Measurements from ENCODE around the gene ABCB10.
A peak's percentile ranks its signal among the peaks of the same experiment; 100 is the strongest.
"Not testable (repeated sequence)": the region's sequence is repeated elsewhere in the genome, so short reads cannot be mapped to it uniquely, and the experiment has no call there.

ABCB10 gene

DNA sequence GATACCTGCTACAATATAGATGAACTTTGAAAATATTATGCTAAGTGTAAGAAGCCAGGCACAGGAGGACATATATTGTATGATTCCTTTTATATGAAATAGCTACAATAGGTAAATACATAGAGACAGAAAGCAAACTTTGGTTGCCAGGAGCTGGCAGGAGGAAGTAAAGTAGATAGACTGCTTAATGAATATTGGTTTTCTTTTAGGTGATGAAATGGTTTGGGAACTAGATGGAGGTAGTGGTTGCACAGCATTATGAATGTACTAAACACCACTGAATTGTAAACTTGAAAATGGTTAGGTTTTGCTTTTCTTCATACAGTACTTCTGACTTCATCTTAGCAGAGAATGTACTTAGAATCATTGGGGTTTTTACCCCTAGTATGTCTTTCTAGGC is 21.5 kb downstream of the ABCB10 start:
- H3K36me3 Mint-ChIP-seq (ENCODE audit: low read depth) = peaks cover 51% of the 10 kb centered on the region
- H3K4me3 Mint-ChIP-seq = no peak overlapping the region
- no peak overlapping the region for H3K27ac Mint-ChIP-seq

DNA sequence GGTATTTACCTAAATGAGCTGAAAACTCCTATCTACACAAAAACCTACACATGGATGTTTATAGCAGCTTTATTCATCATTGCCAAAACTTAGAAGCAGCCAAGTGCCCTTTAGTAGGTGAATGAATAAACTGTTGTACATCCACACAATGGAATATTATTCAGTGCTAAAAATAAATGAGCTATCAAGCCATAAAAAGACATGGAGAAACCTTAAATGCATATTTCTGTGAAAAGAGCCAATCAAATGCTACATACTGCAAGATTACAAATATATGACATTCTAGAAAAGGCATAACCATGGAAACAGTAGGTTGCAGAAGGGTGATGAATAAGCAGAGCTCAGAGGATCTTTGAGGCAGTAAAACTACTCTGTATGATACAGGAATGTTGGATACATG is 23.3 kb downstream of the ABCB10 start:
- no peak overlapping the region for H3K4me3 Mint-ChIP-seq
- no peaks in the 10 kb centered on the region for H3K9me3 Mint-ChIP-seq
- peaks cover 3% of the 10 kb centered on the region for H3K4me1 Mint-ChIP-seq (ENCODE audit: low read depth)
- H3K27ac Mint-ChIP-seq = no peak overlapping the region
- H3K36me3 Mint-ChIP-seq (ENCODE audit: low read depth) = peaks cover 54% of the 10 kb centered on the region
- no peaks in the 10 kb centered on the region for H3K27me3 Mint-ChIP-seq (ENCODE audit: low read depth)
- no peak for DNase-seq (ENCODE audit: low spot score)

More for the DNA sequence above, 21.5 kb downstream of the ABCB10 start:
- Mint-ChIP-seq H3K9me3 (no peaks in the 10 kb centered on the region), H3K4me1 (ENCODE audit: low read depth) (peaks cover 4% of the 10 kb centered on the region), H3K27me3 (ENCODE audit: low read depth) (no peaks in the 10 kb centered on the region)
- no peak for DNase-seq (ENCODE audit: low spot score)

DNA sequence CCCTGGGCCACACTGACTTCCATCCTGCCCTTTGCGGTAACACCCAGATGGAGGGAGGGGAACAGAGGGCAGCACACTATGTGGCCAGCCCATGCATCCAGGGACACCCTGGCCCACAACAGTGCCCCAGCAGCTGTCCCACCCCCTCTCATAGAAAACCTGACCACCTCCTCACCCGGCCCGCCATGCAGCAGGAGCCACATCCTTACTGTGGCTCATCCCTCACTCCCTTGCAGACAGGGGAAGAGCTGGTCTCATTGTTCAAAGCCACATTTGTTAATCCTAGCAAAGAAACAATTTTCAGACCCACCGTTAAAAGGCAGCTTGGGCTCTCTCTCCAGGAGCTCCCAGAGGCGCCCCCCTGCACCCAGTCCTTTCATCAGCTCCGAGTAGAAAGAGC is 27.2 kb downstream of the ABCB10 start:
- Mint-ChIP-seq H3K9me3 (no peaks in the 10 kb centered on the region), H3K36me3 (ENCODE audit: low read depth) (peaks cover 47% of the 10 kb centered on the region), H3K4me3 (no peak overlapping the region), H3K4me1 (ENCODE audit: low read depth) (no peaks in the 10 kb centered on the region), H3K27ac (no peak overlapping the region), H3K27me3 (ENCODE audit: low read depth) (no peaks in the 10 kb centered on the region)
- no peak for DNase-seq (ENCODE audit: low spot score)

DNA sequence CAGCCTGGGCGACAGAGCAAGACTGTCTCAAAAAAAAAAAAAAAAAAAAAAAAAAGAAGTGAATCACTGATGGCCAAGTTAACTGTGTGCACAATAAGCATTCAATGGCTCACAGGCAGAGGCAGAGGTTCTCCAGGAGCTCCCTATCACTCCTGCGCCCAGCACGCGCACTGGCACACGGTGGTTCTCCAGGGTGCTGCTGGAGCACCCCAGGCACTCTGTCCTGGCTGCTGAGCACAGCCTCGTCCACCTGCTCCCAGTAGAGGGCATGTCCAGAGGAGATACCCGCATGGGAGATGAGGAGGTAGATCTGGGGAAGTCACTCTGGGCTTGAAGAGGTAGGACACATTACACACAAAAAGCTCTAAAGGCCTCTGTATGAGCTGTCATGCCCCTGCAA is 28.9 kb downstream of the ABCB10 start:
- no peaks in the 10 kb centered on the region for H3K27me3 Mint-ChIP-seq (ENCODE audit: low read depth)
- H3K9me3 Mint-ChIP-seq = no peaks in the 10 kb centered on the region
- H3K4me3 Mint-ChIP-seq = no peak overlapping the region
- H3K27ac Mint-ChIP-seq = no peak overlapping the region
- DNase-seq (ENCODE audit: low spot score) = no peak
- H3K36me3 Mint-ChIP-seq (ENCODE audit: low read depth) = peaks cover 47% of the 10 kb centered on the region
- H3K4me1 Mint-ChIP-seq (ENCODE audit: low read depth) = no peaks in the 10 kb centered on the region

DNA sequence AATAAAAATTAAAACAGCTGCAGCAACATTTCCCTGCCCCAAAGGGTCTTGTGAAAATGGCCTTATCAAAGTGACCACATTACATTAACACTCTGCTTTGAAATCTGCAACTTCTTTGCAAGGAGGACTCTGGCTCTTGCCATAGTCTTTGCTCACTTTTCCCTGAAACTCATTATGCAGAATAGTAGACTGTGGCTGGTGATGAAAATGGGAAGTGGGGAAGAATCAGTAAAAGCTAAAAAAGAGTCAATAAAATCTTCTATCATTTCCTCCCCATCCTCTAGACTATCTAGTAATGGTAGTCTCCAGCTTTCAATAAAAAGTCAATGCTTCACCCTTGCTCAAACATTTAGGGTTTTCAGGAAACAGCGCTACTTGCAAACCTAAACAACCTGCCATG is 31.8 kb downstream of the ABCB10 start:
- no peak for DNase-seq (ENCODE audit: low spot score)
- Mint-ChIP-seq H3K36me3 (ENCODE audit: low read depth) (peaks cover 44% of the 10 kb centered on the region), H3K27ac (no peak overlapping the region), H3K4me1 (ENCODE audit: low read depth) (no peaks in the 10 kb centered on the region), H3K4me3 (no peak overlapping the region), H3K9me3 (no peaks in the 10 kb centered on the region), H3K27me3 (ENCODE audit: low read depth) (no peaks in the 10 kb centered on the region)

DNA sequence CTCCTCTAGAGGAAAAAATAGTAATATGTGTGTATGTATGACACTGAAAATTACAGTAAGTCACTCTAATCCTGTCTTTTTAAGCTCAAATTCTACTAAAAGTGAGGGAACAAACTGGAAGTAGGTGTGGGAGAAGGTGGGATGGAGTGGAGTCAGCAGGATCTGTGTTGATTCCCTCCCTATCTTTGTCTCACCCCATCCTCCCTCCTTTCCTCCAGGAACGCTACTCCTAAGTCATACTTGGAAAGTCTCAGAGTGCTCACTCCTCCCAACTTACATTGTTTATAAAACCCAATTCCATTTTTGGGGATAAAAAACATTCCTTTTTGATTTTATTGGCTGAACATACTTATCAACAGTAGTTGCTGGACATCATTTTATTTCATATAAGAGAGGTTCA is 35.5 kb downstream of the ABCB10 start:
- Mint-ChIP-seq H3K9me3 (no peaks in the 10 kb centered on the region), H3K27ac (no peak overlapping the region), H3K4me1 (ENCODE audit: low read depth) (no peaks in the 10 kb centered on the region), H3K4me3 (no peak overlapping the region), H3K36me3 (ENCODE audit: low read depth) (peaks cover 35% of the 10 kb centered on the region), H3K27me3 (ENCODE audit: low read depth) (no peaks in the 10 kb centered on the region)
- no peak for DNase-seq (ENCODE audit: low spot score)

DNA sequence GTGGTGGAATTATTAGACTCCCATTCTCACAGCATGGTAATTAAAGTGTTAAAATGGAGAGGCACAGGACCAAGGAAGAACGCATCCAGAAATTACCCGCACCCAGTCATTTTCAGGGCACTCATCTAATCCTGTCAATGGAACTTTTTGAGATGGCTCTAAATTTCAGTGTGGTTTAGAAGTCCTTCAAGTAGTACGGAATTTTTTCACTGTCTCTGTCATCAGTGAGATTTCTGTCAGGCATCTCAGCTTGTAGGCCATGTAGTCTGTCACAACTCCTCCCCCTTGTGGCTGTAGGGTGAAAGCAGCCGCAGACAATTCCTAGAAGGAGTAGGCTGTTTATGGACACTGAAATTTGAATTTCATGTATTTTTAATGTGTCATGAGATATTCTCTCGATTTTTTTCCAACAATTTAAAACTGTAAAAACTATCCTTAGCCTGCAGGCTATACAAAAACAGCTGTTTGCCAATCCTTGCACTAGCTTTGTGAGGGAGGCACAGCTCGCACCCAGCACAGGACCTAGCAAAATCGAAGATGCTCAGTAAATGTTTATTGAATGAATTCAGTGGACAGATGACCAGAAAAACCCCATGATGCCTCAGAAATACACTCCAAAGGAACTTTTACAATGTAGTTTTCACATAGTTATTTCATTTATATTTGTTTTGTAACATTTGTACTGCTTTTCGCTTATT is 43.8 kb downstream of the ABCB10 start:
- H3K27me3 Mint-ChIP-seq (ENCODE audit: low read depth) = peaks cover 2% of the 10 kb centered on the region
- H3K9me3 Mint-ChIP-seq = no peaks in the 10 kb centered on the region
- peak; percentile 36 for DNase-seq (ENCODE audit: low spot score)
- H3K4me3 Mint-ChIP-seq = no peak overlapping the region
- H3K27ac Mint-ChIP-seq = no peak overlapping the region
- H3K36me3 Mint-ChIP-seq (ENCODE audit: low read depth) = peaks cover 12% of the 10 kb centered on the region
- peaks cover 5% of the 10 kb centered on the region for H3K4me1 Mint-ChIP-seq (ENCODE audit: low read depth)

DNA sequence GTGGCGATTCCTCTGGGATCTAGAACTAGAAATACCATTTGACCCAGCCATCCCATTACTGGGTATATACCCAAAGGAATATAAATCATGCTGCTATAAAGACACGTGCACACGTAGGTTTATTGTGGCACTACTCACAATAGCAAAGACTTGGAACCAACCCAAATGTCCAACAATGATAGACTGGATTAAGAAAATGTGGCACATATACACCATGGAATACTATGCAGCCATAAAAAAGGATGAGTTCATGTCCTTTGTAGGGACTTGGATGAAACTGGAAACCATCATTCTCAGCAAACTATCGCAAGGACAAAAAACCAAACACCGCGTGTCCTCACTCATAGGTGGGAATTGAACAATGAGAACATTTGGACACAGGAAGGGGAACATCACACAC is 46.9 kb downstream of the ABCB10 start:
- H3K4me3 Mint-ChIP-seq; H3K9me3 Mint-ChIP-seq; H3K36me3 Mint-ChIP-seq (ENCODE audit: low read depth); DNase-seq (ENCODE audit: low spot score); H3K27me3 Mint-ChIP-seq (ENCODE audit: low read depth); H3K27ac Mint-ChIP-seq: not testable (repeated sequence)
- H3K4me1 Mint-ChIP-seq (ENCODE audit: low read depth) = peaks cover 18% of the 10 kb centered on the region

DNA sequence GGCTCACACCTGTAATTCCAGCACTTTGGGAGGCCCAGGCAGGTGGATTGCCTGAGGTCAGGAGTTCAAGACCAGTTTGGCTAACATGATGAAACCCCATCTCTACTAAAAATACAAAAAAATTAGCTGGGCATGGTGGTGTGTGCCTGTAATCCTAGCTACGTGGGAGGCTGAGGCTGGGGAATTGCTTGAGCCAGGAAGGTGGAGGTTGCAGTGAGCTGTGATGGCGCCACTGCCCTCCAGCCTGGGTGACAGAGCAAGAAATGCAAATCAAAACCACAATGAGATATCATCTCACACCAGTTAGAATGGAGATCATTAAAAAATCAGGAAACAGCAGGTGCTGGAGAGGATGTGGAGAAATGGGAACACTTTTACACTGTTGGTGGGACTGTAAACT is 47.3 kb downstream of the ABCB10 start:
- not testable (repeated sequence) for H3K4me3 Mint-ChIP-seq; DNase-seq (ENCODE audit: low spot score); H3K27ac Mint-ChIP-seq; H3K27me3 Mint-ChIP-seq (ENCODE audit: low read depth); H3K9me3 Mint-ChIP-seq; H3K36me3 Mint-ChIP-seq (ENCODE audit: low read depth)
- H3K4me1 Mint-ChIP-seq (ENCODE audit: low read depth) = peaks cover 20% of the 10 kb centered on the region

DNA sequence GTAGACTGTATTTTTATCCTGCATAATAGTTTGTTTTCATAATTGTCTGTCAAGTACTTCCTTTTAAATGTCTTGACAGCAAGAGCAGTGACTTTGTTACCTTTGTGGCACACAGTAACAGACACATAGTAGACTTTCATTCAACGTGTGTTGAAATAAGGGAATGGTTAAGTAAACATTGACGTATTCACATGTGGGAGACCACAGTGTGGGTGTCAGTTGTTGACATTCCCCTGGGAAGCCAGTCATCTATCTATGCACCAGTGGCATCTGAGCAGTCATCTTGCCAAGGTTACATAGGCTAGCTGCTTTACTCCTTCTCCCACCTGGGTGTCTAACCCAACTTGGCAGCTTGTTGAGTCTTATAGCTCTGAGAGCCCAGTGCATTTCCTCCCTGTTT is 48.9 kb downstream of the ABCB10 start:
- H3K9me3 Mint-ChIP-seq = no peaks in the 10 kb centered on the region
- peaks cover 3% of the 10 kb centered on the region for H3K27me3 Mint-ChIP-seq (ENCODE audit: low read depth)
- H3K4me1 Mint-ChIP-seq (ENCODE audit: low read depth) = peaks cover 20% of the 10 kb centered on the region
- peaks cover 7% of the 10 kb centered on the region for H3K36me3 Mint-ChIP-seq (ENCODE audit: low read depth)
- peak overlapping the region; percentile 91 for H3K4me3 Mint-ChIP-seq
- no peak for DNase-seq (ENCODE audit: low spot score)
- H3K27ac Mint-ChIP-seq = peak overlapping the region; percentile 96

DNA sequence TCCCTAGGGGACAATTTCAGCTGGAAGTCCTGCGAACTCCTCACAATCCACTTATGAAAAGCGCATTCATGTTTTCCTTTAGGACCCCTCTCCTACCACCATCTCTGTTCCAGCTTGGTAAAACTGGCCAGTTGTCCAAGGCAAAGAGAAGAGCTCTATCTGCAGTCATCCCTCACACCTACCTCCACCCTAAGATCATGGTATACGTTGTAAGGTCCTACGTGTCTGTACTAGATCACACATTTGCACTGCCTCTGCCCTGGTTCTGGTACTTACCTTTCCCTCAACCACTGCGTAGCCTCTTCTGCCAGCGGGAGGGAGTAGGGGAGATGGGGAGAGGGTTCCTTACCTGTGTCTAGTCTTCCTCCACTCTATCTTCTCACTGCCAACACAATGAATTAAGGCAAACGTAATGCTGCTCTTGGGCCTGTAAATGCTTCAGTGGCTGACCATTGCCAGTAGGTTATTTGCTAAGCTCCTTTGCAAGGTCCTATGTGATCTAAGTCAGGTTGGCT is 49.6 kb downstream of the ABCB10 start:
- Mint-ChIP-seq H3K27ac (peak overlapping the region; percentile 96), H3K9me3 (no peaks in the 10 kb centered on the region)
- DNase-seq (ENCODE audit: low spot score) = no peak

DNA sequence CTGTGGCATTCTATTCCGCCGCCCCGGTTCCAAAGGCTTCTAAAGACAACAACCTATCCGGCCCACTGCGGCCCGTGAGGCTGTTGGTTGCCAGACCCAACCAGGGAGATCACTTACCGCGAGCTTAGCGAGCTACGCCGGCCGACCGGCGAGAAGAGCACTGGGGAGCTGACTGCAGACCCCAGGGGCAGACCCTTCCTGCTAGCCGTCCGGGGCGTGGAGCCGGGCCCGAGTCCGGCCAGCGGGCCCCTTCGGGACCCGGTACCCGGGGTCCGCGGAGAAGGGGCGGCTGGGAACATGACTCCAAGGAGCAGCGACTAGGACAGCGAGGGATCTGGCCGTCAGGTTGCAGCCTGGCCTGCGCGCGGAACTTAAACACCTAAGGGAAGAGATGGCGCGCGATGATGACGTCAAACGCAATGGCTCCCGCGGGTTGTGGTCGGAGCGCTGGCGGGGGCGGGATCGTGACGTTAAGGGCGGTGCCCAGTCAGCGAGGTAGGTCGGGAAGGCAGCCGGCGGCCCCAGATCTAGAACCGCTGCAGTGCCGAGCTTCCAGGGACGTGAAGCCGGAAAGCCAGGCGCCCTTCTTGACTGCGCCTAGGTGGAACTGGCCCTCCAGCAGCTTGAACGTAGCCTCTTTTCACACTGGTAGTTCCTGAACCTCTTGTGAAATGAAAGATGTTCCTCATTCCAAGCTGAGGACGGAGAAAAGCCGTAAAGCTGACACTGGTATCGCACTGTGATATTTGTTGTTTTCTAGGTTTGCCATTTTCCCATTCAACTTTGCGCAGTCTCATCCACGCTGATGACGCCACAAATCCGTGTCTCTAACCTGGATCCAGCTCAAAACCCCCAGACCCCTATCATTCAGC is 50.3 kb downstream of the ABCB10 start, which contains the start of gene NUP133:
TSS of gene NUP133 (minus strand) at position 391 of the 872 bp plus-strand sequence. CDS start at position 299, 92 bp downstream.
- DNase-seq (ENCODE audit: low spot score) = peak; percentile 98
- H3K4me3 Mint-ChIP-seq = peak within 1 kb of the TSS; percentile 91
- peak within 1 kb of the TSS; percentile 96 for H3K27ac Mint-ChIP-seq
- peaks cover 3% of the 10 kb centered on the region for H3K27me3 Mint-ChIP-seq (ENCODE audit: low read depth)
- H3K4me1 Mint-ChIP-seq (ENCODE audit: low read depth) = peaks cover 21% of the 10 kb centered on the region
- peaks cover 12% of the 10 kb centered on the region for H3K36me3 Mint-ChIP-seq (ENCODE audit: low read depth)
- H3K9me3 Mint-ChIP-seq = no peaks in the 10 kb centered on the region

More for the DNA sequence above, 49.6 kb downstream of the ABCB10 start:
- Mint-ChIP-seq H3K36me3 (ENCODE audit: low read depth) (peaks cover 12% of the 10 kb centered on the region), H3K4me3 (peak overlapping the region; percentile 91), H3K27me3 (ENCODE audit: low read depth) (peaks cover 3% of the 10 kb centered on the region), H3K4me1 (ENCODE audit: low read depth) (peaks cover 21% of the 10 kb centered on the region)

DNA sequence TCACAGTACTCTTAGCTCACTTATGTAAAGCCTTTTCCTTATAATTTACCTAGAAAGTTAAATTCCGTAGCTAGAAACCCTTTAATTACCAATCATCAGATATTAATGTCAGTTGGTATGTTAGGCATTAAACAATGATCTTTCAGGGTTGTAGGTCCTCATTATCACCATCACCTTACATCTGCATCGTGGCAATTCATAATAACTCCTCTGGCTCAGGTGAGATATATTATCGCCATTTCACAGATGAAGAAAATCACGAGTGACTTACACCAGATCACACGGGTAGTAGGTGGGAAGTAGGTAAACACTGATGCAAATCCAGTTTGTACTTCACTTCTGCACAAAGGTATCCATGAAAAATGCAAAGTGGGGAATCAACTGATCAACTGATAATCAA is 51.0 kb downstream of the ABCB10 start:
- H3K9me3 Mint-ChIP-seq = no peaks in the 10 kb centered on the region
- H3K27ac Mint-ChIP-seq = peak overlapping the region; percentile 96
- H3K27me3 Mint-ChIP-seq (ENCODE audit: low read depth) = peaks cover 3% of the 10 kb centered on the region
- H3K4me1 Mint-ChIP-seq (ENCODE audit: low read depth) = peaks cover 21% of the 10 kb centered on the region
- H3K36me3 Mint-ChIP-seq (ENCODE audit: low read depth) = peaks cover 13% of the 10 kb centered on the region
- peak overlapping the region; percentile 91 for H3K4me3 Mint-ChIP-seq
- DNase-seq (ENCODE audit: low spot score) = no peak

DNA sequence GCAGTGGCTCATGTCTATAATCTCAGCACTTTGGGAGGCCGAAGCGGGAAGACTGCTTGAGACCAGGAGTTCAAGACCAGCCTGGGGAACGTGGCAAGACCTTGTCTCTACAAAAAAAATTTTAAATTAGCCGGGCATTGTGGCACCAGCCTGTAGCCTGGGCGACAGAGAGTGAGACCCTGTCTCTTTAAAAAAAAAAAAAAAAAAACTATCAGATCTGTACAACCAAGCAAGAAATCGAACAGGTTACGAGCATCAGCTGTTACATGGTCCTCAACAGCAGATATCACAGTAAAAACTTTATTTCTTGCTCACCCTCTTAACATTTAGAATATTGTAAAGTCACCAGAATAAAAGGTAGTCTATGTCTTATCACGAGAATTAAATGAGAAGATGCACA is 51.9 kb downstream of the ABCB10 start:
- DNase-seq (ENCODE audit: low spot score) = no peak
- Mint-ChIP-seq H3K27ac (peak overlapping the region; percentile 58), H3K4me3 (peak overlapping the region; percentile 91)

More for the DNA sequence above, 51.9 kb downstream of the ABCB10 start:
- no peaks in the 10 kb centered on the region for H3K9me3 Mint-ChIP-seq
- H3K36me3 Mint-ChIP-seq (ENCODE audit: low read depth) = peaks cover 17% of the 10 kb centered on the region
- H3K27me3 Mint-ChIP-seq (ENCODE audit: low read depth) = peaks cover 3% of the 10 kb centered on the region
- H3K4me1 Mint-ChIP-seq (ENCODE audit: low read depth) = peaks cover 21% of the 10 kb centered on the region
